Stimulated activated CD4-positive, alpha-beta T cell treated with anti-CD3 and anti-CD28 coated beads, Interleukin-1b, Interleukin-23, amount 100 ng/mL, for 4 hours (primary cell): Measurements from ENCODE around the gene OR2A12.
"Not testable (repeated sequence)": the region's sequence is repeated elsewhere in the genome, so short reads cannot be mapped to it uniquely, and the experiment has no call there.

Experiments
- DNase-seq, 2 donors: peaks; one replicate each; pipeline ENCODE4 v3.0.0-alpha.2; 2020; ENCODE audit warnings: low read depth in 2 of 2

The OR2A12 gene

GRCh38 chr7:144085978-144086377 lies at the start of gene OR2A12:
Gene OR2A12 (plus strand): TSS chr7:144086278. CDS start chr7:144095108, 8,830 bp downstream.
- DNase-seq = no peak

GRCh38 chr7:144036302-144036885 lies 49.7 kb upstream of the OR2A12 start:
- no peak for DNase-seq

GRCh38 chr7:144037414-144038035 lies 48.6 kb upstream of the OR2A12 start:
- DNase-seq = no peak

GRCh38 chr7:144038887-144039286 lies 47.2 kb upstream of the OR2A12 start:
- DNase-seq = no peak

GRCh38 chr7:144048648-144049047 lies 37.4 kb upstream of the OR2A12 start, which contains the start of gene OR2A5:
Gene OR2A5 (plus strand): TSS chr7:144048948. CDS start chr7:144050402, 1,454 bp downstream.
- no peak for DNase-seq

GRCh38 chr7:144049491-144049890 lies 36.6 kb upstream of the OR2A12 start:
- DNase-seq = no peak

GRCh38 chr7:144050093-144050492 lies 36.0 kb upstream of the OR2A12 start:
- DNase-seq = no peak

GRCh38 chr7:144050884-144051283 lies 35.2 kb upstream of the OR2A12 start:
- not testable (repeated sequence) for DNase-seq

GRCh38 chr7:144057954-144058353 lies 28.1 kb upstream of the OR2A12 start:
- DNase-seq = no peak

GRCh38 chr7:144063710-144064109 lies 22.4 kb upstream of the OR2A12 start:
- DNase-seq = no peak

GRCh38 chr7:144069511-144069910 lies 16.6 kb upstream of the OR2A12 start, which contains the start of gene OR2A25:
Gene OR2A25 (plus strand): TSS chr7:144069811. CDS start chr7:144074220, 4,409 bp downstream.
- DNase-seq = no peak

GRCh38 chr7:144069953-144070352 lies 16.1 kb upstream of the OR2A12 start:
- no peak for DNase-seq

- no peak for DNase-seq
Measured at GRCh38 chr7:144074374-144074773, 11.7 kb upstream of the OR2A12 start.

- DNase-seq = no peak
Measured at GRCh38 chr7:144086730-144087129, 652 bp downstream of the OR2A12 start.

- DNase-seq = no peak
Measured at GRCh38 chr7:144087230-144087629, 1.2 kb downstream of the OR2A12 start.

- no peak for DNase-seq
Measured at GRCh38 chr7:144090667-144091066, 4.6 kb downstream of the OR2A12 start.

- DNase-seq = no peak
Measured at GRCh38 chr7:144098776-144099175, 12.7 kb downstream of the OR2A12 start.

- no peak for DNase-seq
Measured at GRCh38 chr7:144100607-144101006, 14.5 kb downstream of the OR2A12 start.

- no peak for DNase-seq
Measured at GRCh38 chr7:144102041-144102440, 16.0 kb downstream of the OR2A12 start.

GRCh38 chr7:144105211-144105610 lies 19.1 kb downstream of the OR2A12 start:
- no peak for DNase-seq

- DNase-seq = no peak
Measured at GRCh38 chr7:144109283-144109682, 23.2 kb downstream of the OR2A12 start, which contains the start of gene OR2A2. Gene OR2A2 (plus strand): TSS chr7:144109583. CDS start chr7:144109583, 0 bp downstream.

GRCh38 chr7:144110272-144110671 lies 24.2 kb downstream of the OR2A12 start:
- no peak for DNase-seq

GRCh38 chr7:144113651-144114050 lies 27.6 kb downstream of the OR2A12 start:
- DNase-seq = no peak
